HG03066 (cell line): ENCODE measurements around the gene EGLN3.

ENCODE experiments used
- ATAC-seq: cut with Tn5 transposase; IDR thresholded peaks from one replicate; pipeline ENCODE4 v1.9.1; 2021; ENCODE audit warnings: low read depth; ENCODE audit not compliant: unreplicated experiment

Gene EGLN3

DNA sequence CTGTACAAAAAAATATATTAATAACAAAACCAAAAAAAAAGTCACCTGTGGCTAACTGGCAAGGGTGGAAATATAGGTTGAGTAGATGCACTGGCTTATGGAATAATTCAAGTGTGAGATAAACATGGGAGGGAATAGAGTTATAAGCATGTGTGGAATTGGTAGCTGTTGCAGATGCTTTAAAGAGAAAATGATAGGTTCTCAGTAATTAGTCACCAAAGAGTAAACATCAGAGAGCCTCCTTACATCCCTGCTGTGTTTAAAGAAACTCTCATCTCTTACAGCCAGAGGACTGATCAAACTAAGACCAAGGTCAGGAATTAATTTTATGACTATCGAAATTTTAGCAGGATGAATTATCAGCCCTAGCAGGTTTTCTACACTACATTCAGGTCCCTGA lies 70.5 kb downstream of the EGLN3 start:
- ATAC-seq = no peak

DNA sequence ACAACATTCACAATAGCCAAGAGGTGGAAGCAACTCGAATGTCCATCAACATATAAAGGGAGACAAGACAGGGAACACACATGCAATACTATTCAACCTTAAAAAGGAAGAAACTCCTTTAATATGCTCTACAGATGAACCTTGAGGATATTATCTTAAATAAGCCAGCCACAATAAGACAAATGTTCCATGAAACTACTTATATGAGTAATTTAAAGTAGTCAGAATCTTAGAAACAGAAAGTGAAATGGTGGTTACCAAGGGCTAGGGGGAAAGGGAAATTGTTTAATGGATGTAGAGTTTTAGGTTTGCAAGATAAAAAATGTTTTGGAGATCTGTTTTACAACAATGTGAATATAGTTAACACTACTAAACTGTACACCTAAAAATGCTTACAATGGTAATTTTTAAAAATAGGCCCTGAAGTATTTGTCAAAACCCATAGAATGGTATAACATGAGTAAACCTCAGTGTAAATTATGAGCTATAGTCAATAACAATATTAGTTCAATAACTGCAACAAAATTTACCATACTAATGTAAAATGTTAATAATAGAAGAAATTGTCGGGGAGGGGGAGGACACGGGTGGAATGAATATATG lies 71.1 kb downstream of the EGLN3 start:
- ATAC-seq = no peak

DNA sequence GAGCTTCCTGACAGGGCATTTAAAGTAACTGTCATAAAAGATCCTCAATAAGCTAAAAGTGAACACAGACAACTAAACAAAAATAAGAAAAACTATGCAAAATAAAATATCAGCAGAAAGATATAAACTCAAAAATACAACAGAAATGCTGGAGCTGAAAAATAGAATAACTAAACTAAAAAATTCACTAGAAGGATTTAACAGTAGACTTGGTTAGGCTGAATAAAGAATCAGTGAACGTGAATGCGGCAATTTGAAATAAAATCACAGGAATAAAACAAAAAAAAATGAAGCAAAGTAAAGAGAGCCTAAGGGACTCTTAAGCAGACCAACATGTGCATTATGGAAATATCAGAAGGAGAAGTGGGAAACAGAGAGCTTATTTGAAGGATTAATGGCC lies 74.6 kb downstream of the EGLN3 start:
- no peak for ATAC-seq
